Heart left ventricle (tissue), 13 donors: ENCODE data around the gene ITGA5.

Source experiments
- CTCF ChIP-seq, 12 donors: fragments of 200-600 bp; sonication (generic) in 4 of 12; IDR thresholded peaks; one replicate each; pipeline versions ENCODE4 v1.5.0 to v1.8.0; 2018 to 2022; ENCODE audit warnings: antibody characterized with exemption in 12 of 12, mild to moderate bottlenecking in 5 of 12
- POLR2A ChIP-seq, 2 donors: fragments of 450-650 bp; IDR thresholded peaks; one replicate each; pipeline ENCODE4 v1.6.1; 2017; ENCODE audit warnings: antibody characterized with exemption in 2 of 2, mild to moderate bottlenecking in 2 of 2, moderate library complexity in 2 of 2
- donor health status: ischemic (EF 13 %, LVEDD 7.1; RV severe dilation, severe dysfunction).
- donor health status: DM: no; HTN: yes; CAD: no.
- donor health status: DM: no; HTN: no; CAD: no.
- donor health status: ischemic (EF 25% LVEDD 6.9; RV normal size, moderate dysfunction).
- donor health status: ischemic (EF 25% LVEDD 5.7; RV mildly dilated, moderate dysfunction).
- donor health status: ischemic (EF 35%, LVEDD 5.7; RV mildly dilated, moderate dysfunction).
- donor health status: nonischemic (EF 11% LVEDD 7.7; RV severe dilation, severe dysfunction).
- donor health status: DM: yes; HTN: yes; CAD: no.
- donor health status: PGD.
- donor health status: ischemic (EF 29% LVEDD 5.4; RV normal size, mild dysfunction).
- donor health status: nonischemic (EF 23%, LVEDD 6.1; RV moderate dilation, normal function).

- TF ChIP-seq CTCF (IDR thresholded peaks at IDR 0.05) (no peak), POLR2A (IDR thresholded peaks at IDR 0.05) (no peak)
Observed at GRCh38 chr12:54444206-54444605, 25.1 kb upstream of the ITGA5 start.
